NCI-H446 (cell line): ENCODE results near the gene PALLD.

Experiments used
- DNase-seq, 2 experiments: peaks; one replicate each; lab custom pipeline; 2025; lab: John Stamatoyannopoulos, UW

Gene PALLD

DNA sequence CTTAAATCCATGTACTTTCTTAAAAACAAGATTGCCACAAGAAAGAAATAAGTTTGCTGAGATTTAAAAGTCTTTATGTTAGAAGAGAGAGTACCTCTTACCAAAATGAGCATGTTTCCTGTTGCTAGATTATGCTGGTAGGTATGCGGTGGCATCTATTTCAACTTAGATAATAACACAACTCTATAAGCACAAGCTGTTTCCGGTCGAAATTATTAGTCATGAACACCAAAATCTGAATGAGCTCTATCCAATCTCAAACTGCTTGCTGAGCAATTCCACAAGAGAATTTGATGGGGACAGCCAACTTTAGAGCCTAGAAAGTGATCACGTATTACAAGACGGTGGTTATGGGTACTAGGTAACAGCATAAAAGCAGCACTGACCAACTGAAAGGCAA is 463.9 kb downstream of the PALLD start:
- no peak for DNase-seq

DNA sequence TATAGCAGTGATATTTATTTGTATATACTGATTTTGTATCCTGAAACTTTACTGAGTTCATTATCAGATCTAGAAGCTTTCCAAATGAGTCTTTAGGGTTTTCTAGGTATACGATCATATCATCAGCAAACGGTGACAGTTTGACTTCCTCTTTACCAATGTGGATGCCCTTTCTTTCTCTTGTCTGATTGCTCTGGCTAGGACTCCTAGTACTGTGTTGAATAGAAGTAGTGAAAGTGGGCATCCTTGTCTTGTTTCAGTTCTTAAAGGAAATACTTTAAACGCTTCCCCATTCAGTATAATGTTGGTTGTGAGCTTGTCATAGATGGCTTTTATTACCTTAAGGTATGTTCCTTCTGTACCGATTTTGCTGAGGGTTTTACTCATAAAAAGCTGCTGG is 475.7 kb downstream of the PALLD start:
- no peak for DNase-seq
